ENCODE measurements around the gene COG2. TPM values are rescaled to one million over a fixed set of nuclear protein-coding genes. Genes with fewer than 3 reads are reported as not detected.

The COG2 gene
- total and polyA plus RNA-seq, 2 of the 13 experiments (the other 11 are each of a cell fraction or from before 2014, with no cell fraction given) = 16.8 to 36.3 TPM

GRCh38 chr1:230708631-230709580 lies 66.6 kb downstream of the COG2 start (continued):
- TF ChIP-seq, protein P1, sequence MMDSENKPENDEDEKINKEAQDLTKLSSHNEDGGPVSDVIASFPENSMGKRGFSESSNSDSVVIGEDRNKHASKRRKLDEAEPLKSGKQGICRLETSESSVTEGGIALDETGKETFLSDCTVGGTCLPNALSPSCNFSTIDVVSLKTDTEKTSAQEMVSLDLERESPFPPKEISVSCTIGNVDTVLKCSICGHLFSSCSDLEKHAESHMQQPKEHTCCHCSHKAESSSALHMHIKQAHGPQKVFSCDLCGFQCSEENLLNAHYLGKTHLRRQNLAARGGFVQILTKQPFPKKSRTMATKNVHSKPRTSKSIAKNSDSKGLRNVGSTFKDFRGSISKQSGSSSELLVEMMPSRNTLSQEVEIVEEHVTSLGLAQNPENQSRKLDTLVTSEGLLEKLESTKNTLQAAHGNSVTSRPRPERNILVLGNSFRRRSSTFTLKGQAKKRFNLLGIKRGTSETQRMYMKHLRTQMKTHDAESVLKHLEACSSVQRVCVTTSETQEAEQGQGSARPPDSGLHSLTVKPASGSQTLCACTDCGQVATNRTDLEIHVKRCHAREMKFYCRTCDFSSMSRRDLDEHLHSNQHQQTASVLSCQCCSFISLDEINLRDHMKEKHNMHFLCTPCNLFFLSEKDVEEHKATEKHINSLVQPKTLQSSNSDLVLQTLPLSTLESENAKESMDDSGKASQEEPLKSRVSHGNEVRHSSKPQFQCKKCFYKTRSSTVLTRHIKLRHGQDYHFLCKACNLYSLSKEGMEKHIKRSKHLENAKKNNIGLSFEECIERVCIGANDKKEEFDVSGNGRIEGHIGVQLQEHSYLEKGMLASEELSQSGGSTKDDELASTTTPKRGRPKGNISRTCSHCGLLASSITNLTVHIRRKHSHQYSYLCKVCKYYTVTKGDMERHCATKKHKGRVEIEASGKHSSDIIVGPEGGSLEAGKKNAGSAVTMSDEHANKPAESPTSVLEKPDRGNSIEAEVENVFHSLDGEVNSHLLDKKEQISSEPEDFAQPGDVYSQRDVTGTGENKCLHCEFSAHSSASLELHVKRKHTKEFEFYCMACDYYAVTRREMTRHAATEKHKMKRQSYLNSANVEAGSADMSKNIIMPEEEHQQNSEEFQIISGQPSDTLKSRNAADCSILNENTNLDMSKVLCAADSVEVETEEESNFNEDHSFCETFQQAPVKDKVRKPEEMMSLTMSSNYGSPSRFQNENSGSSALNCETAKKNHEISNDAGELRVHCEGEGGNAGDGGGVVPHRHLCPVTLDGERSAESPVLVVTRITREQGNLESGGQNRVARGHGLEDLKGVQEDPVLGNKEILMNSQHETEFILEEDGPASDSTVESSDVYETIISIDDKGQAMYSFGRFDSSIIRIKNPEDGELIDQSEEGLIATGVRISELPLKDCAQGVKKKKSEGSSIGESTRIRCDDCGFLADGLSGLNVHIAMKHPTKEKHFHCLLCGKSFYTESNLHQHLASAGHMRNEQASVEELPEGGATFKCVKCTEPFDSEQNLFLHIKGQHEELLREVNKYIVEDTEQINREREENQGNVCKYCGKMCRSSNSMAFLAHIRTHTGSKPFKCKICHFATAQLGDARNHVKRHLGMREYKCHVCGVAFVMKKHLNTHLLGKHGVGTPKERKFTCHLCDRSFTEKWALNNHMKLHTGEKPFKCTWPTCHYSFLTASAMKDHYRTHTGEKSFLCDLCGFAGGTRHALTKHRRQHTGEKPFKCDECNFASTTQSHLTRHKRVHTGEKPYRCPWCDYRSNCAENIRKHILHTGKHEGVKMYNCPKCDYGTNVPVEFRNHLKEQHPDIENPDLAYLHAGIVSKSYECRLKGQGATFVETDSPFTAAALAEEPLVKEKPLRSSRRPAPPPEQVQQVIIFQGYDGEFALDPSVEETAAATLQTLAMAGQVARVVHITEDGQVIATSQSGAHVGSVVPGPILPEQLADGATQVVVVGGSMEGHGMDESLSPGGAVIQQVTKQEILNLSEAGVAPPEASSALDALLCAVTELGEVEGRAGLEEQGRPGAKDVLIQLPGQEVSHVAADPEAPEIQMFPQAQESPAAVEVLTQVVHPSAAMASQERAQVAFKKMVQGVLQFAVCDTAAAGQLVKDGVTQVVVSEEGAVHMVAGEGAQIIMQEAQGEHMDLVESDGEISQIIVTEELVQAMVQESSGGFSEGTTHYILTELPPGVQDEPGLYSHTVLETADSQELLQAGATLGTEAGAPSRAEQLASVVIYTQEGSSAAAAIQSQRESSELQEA (CRISPR knock-in tag; IDR thresholded peaks at IDR 0.05; ENCODE audit: not compliant biosample characterization) = no peak
- TF ChIP-seq KAT8 (CRISPR knock-in tag; IDR thresholded peaks at IDR 0.05) = peak; percentile 76; the same call in 1 of the 2 replicates
- TF ChIP-seq RBM39 (IDR thresholded peaks at IDR 0.05; ENCODE audit: low read depth, low read length, poor library complexity, severe bottlenecking) = no peak
- TF ChIP-seq ATF1 (CRISPR knock-in tag; IDR thresholded peaks at IDR 0.05) = no peak
- TF ChIP-seq SETDB1 (CRISPR knock-in tag; IDR thresholded peaks at IDR 0.05; ENCODE audit: borderline replicate concordance) = no peak
- TF ChIP-seq KLF15 (CRISPR knock-in tag; IDR thresholded peaks at IDR 0.05; ENCODE audit: borderline replicate concordance) = peak; percentile 69; the same call in 1 of the 2 replicates
- TF ChIP-seq EED (CRISPR knock-in tag; IDR thresholded peaks at IDR 0.05) = peak; percentile 89
- TF ChIP-seq ZNF24 (IDR thresholded peaks at IDR 0.05) = peak; percentile 48; the same call in 1 of the 2 replicates
- peak; percentile 74 for TF ChIP-seq BORCS8-MEF2B (CRISPR knock-in tag; IDR thresholded peaks at IDR 0.05)
- peak; percentile 55; the same call in 1 of the 2 replicates for TF ChIP-seq ZNF33A (CRISPR knock-in tag; IDR thresholded peaks at IDR 0.05; ENCODE audit: borderline replicate concordance)
- TF ChIP-seq MAF1 (CRISPR knock-in tag; IDR thresholded peaks at IDR 0.05; ENCODE audit: borderline replicate concordance) = no peak
- TF ChIP-seq ZNF549 (CRISPR knock-in tag; IDR thresholded peaks at IDR 0.05) = no peak
- peak; percentile 41 for TF ChIP-seq PHF5A (CRISPR knock-in tag; IDR thresholded peaks at IDR 0.05; ENCODE audit: low read depth, unreplicated experiment)
- no peak for TF ChIP-seq HNRNPLL (IDR thresholded peaks at IDR 0.05; ENCODE audit: low read depth, low read length, poor library complexity, severe bottlenecking)
- TF ChIP-seq SMARCC2 (IDR thresholded peaks at IDR 0.05) = no peak
- no peak for TF ChIP-seq ZKSCAN5 (CRISPR knock-in tag; IDR thresholded peaks at IDR 0.05)
- TF ChIP-seq ZNF225 (CRISPR knock-in tag; IDR thresholded peaks at IDR 0.05) = peak; percentile 8; the same call in 1 of the 2 replicates
- no peak for TF ChIP-seq ZFP62 (CRISPR knock-in tag; IDR thresholded peaks at IDR 0.05)
- no peak for TF ChIP-seq DZIP1 (CRISPR knock-in tag; IDR thresholded peaks at IDR 0.05)
